ENCODE results near the gene FLOT2. TPM values are rescaled to one million over a fixed set of nuclear protein-coding genes. Genes with fewer than 3 reads are reported as not detected.

The FLOT2 gene
- 34.3 and 39.2 TPM in 2 replicates for total RNA-seq

GRCh38 chr17:28896884-28897768 is at the start of gene FLOT2:
TSS of gene FLOT2 (minus strand) at chr17:28897733. CDS start at chr17:28897574, 159 bp downstream.

GRCh38 chr17:28902819-28903545 is 5.4 kb upstream of the FLOT2 start, which contains the start of gene DHRS13:
TSS of gene DHRS13 (minus strand) at chr17:28903079. CDS start at chr17:28902944, 135 bp downstream.

GRCh38 chr17:28854457-28855335 is 42.8 kb downstream of the FLOT2 start, which contains the start of gene ERAL1:
TSS of gene ERAL1 (plus strand) at chr17:28855016. CDS start at chr17:28855035, 19 bp downstream.

GRCh38 chr17:28842282-28843012 is 55.1 kb downstream of the FLOT2 start, which contains the start of gene FAM222B:
TSS of gene FAM222B (minus strand) at chr17:28842790. CDS start at chr17:28766667, 76,123 bp downstream.

Other genes with a start within 250 kb of the FLOT2 start
- gene SDF2, start 235.8 kb downstream of the FLOT2 start, total RNA-seq = 65.4 and 81.8 TPM in 2 replicates
- 42.8 and 52.9 TPM in 2 replicates for gene SUPT6H, start 235.5 kb downstream of the FLOT2 start, total RNA-seq
- gene PROCA1, start 185.8 kb downstream of the FLOT2 start, total RNA-seq = 1.0 and 1.1 TPM in 2 replicates
- 190 and 212 TPM in 2 replicates for gene RAB34, start 179.9 kb downstream of the FLOT2 start, total RNA-seq
- 979 and 1,044 TPM in 2 replicates for gene RPL23A, start 177.7 kb downstream of the FLOT2 start, total RNA-seq
- 4.3 and 7.5 TPM in 2 replicates for gene TLCD1, start 171.5 kb downstream of the FLOT2 start, total RNA-seq
- 3.0 and 3.8 TPM in 2 replicates for gene NEK8, start 168.9 kb downstream of the FLOT2 start, total RNA-seq
- 16.2 and 24.2 TPM in 2 replicates for gene TRAF4, start 153.7 kb downstream of the FLOT2 start, total RNA-seq
- gene FAM222B, start 54.9 kb downstream of the FLOT2 start, total RNA-seq = 1.4 and 3.0 TPM in 2 replicates
- 12.7 and 15.6 TPM in 2 replicates for gene ERAL1, start 42.7 kb downstream of the FLOT2 start, total RNA-seq
- gene DHRS13, start 5.3 kb upstream of the FLOT2 start, total RNA-seq = 2.4 and 6.7 TPM in 2 replicates
- gene PHF12, start 53.8 kb upstream of the FLOT2 start, total RNA-seq = 11.5 and 11.7 TPM in 2 replicates
- gene SEZ6, start 108.3 kb upstream of the FLOT2 start, total RNA-seq = not detected in 2 replicates
- gene PIPOX, start 145.4 kb upstream of the FLOT2 start, total RNA-seq = 2.6 and 2.7 TPM in 2 replicates